T-helper 1 cell treated with Interleukin-12 subunit alpha and Interleukin-12 subunit beta and Interleukin-4 antibody, amounts not matched to agents 30 μg/mL and 1 μg/mL, for 36 hours (primary cell): ENCODE data around the gene BAHCC1.

Experiments
- H3K27ac Mint-ChIP-seq: one replicate; pipeline ENCODE4 v1.8.0; 2021; ENCODE audit warnings: mild to moderate bottlenecking, mixed read lengths
- H3K27me3 Mint-ChIP-seq: one replicate; pipeline ENCODE4 v1.8.0; 2021; ENCODE audit warnings: low read depth, mixed read lengths
- H3K36me3 Mint-ChIP-seq: one replicate; pipeline ENCODE4 v1.8.0; 2021; ENCODE audit warnings: low read depth, mixed read lengths
- H3K4me1 Mint-ChIP-seq: one replicate; pipeline ENCODE4 v1.8.0; 2021; ENCODE audit warnings: low read depth, mixed read lengths
- H3K4me3 Mint-ChIP-seq: one replicate; pipeline ENCODE4 v1.8.0; 2021; ENCODE audit warnings: mild to moderate bottlenecking, moderate library complexity, mixed read lengths
- H3K9me3 Mint-ChIP-seq: one replicate; pipeline ENCODE4 v1.8.0; 2021; ENCODE audit warnings: mixed read lengths

Gene BAHCC1

DNA sequence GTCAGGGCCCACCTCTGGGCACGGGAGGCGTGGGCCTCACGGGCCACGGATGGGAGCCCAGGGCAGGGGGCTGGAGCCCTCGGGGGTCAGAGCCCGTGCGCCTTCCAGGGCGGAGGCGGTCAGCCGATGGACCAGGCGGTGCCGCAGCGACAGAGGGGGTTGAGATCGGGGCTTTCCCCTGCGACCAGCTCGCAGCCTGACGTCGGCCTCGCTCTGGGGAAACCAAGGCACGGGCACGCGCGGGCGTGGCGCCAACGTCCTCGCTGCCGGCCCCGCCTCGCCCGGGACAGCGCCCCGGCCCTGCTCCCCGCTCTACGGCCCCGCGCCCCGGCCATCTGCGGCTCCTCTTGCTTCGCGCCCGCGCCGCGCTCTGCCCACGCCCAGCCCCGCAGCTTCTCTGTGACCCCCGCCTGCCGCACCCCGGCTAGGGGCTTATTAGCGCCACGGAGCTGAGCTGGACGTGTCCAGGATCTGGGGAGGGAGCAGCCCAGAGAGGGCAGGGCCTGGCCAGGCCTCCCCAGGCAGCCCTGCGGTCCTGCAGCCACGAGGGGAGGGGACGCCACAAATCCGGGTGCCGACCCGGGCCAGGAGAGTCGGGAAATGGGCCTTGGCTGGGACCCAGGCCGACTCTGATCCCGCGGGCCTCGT lies 103.8 kb downstream of the BAHCC1 start:
- H3K27ac Mint-ChIP-seq, result no peak overlapping the region
- H3K4me3 Mint-ChIP-seq, result no peak overlapping the region
- H3K27me3 Mint-ChIP-seq, result peaks cover 30% of the 10 kb centered on the region
- no peaks in the 10 kb centered on the region for H3K36me3 Mint-ChIP-seq
- no peaks in the 10 kb centered on the region for H3K4me1 Mint-ChIP-seq
- H3K9me3 Mint-ChIP-seq, result no peaks in the 10 kb centered on the region

GRCh38 chr17:81499601-81499970 lies 104.3 kb downstream of the BAHCC1 start:
- H3K4me3 Mint-ChIP-seq, result no peak overlapping the region
- no peaks in the 10 kb centered on the region for H3K36me3 Mint-ChIP-seq
- H3K27me3 Mint-ChIP-seq, result peaks cover 30% of the 10 kb centered on the region
- H3K27ac Mint-ChIP-seq, result no peak overlapping the region
- H3K4me1 Mint-ChIP-seq, result no peaks in the 10 kb centered on the region
- H3K9me3 Mint-ChIP-seq, result no peaks in the 10 kb centered on the region

GRCh38 chr17:81500047-81500446 lies 104.8 kb downstream of the BAHCC1 start:
- no peak overlapping the region for H3K4me3 Mint-ChIP-seq
- peaks cover 30% of the 10 kb centered on the region for H3K27me3 Mint-ChIP-seq
- no peaks in the 10 kb centered on the region for H3K9me3 Mint-ChIP-seq
- H3K4me1 Mint-ChIP-seq, result no peaks in the 10 kb centered on the region
- no peak overlapping the region for H3K27ac Mint-ChIP-seq
- no peaks in the 10 kb centered on the region for H3K36me3 Mint-ChIP-seq

GRCh38 chr17:81502471-81503017 lies 107.3 kb downstream of the BAHCC1 start:
- peaks cover 29% of the 10 kb centered on the region for H3K27me3 Mint-ChIP-seq
- H3K36me3 Mint-ChIP-seq, result peaks cover under 1% of the 10 kb centered on the region
- H3K27ac Mint-ChIP-seq, result no peak overlapping the region
- H3K4me1 Mint-ChIP-seq, result peaks cover 1% of the 10 kb centered on the region
- H3K4me3 Mint-ChIP-seq, result no peak overlapping the region
- H3K9me3 Mint-ChIP-seq, result no peaks in the 10 kb centered on the region

DNA sequence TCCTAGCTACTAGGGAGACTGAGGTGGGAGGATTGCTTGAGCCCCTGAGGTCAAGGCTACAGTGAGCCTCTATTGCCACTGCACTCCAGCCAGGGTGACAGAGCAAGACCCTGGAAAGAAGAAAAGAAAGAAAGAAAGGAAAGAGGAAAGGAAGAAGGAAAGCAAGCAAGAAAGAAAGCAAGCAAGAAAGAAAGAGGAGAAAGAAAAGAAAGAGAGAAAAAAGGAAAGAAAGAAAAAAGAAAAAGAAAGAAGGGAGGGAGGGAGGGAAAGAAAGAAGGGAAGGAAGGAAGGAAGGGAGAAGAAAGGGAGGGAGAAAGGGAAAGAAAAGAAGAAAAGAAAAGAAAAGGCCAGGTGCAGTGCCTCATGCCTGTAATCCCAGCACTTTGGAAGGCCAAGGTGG lies 108.4 kb downstream of the BAHCC1 start:
- Mint-ChIP-seq H3K4me3 (no peak overlapping the region), H3K9me3 (no peaks in the 10 kb centered on the region), H3K27ac (no peak overlapping the region), H3K36me3 (peaks cover 9% of the 10 kb centered on the region), H3K27me3 (peaks cover 29% of the 10 kb centered on the region), H3K4me1 (peaks cover 4% of the 10 kb centered on the region)

DNA sequence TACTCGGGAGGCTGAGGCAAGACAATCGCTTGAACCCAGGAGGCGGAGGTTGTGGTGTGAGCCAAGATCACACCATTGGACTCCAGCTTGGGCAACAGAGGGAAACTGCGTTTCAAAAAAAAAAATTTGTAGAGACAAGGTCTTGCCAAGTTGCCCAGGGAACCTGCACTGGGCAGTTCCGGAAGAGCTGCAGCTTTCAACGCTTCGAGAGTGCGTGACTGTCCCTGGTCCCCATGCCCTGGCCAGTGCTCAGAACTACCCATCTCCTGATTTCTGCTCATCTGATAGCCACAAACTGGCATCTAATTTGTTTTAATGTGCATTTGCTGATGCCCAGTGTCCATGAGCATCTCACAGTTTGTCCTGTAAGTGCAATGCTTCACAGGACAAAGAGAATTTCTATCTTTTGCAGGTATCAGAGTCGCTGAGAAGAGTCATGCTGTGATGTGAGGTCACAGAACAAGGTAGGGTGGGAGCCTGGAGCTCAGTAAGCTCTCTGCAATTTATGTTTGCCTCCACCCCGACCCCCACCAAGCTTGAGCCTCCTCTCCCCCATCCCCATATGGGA lies 113.5 kb downstream of the BAHCC1 start:
- H3K27ac Mint-ChIP-seq, result peak overlapping the region; percentile 86
- peaks cover 20% of the 10 kb centered on the region for H3K4me1 Mint-ChIP-seq
- H3K9me3 Mint-ChIP-seq, result no peaks in the 10 kb centered on the region
- H3K4me3 Mint-ChIP-seq, result peak overlapping the region; percentile 96
- peaks cover 12% of the 10 kb centered on the region for H3K27me3 Mint-ChIP-seq
- peaks cover 45% of the 10 kb centered on the region for H3K36me3 Mint-ChIP-seq

DNA sequence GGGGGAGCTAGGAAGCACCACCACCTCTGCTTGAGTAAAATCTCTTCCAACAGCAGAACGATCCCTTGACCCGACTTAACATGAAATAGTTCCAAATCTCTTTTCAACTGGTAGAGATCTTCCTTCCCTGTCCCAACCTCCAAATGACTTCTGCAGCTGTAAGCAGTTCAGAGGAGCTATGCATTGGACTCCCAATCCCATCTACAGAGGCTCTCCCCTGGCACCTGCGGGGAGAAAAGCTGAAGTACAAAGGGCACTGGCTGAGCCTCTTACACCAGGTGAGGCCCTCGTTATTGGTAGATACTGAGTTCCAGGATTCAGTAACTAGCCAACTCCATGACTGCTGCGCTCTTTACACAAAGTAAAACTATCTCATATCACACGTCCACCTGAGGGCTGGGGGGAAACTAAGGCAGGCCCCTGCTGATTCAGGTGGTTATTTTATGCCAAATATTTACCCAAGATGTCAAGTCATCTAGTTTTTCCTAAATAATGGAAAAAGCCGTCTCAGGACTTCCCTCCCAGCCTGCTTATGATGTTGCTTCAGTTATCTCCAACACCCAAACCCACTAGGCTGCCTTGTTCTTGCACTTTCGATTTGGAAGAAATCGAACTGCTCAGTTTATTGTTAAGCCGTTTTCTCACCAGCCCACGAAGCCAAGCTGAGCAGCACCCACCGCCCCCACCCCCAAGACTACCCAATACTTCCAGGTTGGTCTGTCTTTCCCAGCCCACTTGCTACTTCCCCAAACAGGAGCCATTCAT lies 114.1 kb downstream of the BAHCC1 start:
- Mint-ChIP-seq H3K36me3 (peaks cover 45% of the 10 kb centered on the region), H3K9me3 (no peaks in the 10 kb centered on the region), H3K27ac (peak overlapping the region; percentile 86), H3K4me1 (peaks cover 20% of the 10 kb centered on the region), H3K27me3 (peaks cover 7% of the 10 kb centered on the region), H3K4me3 (peak overlapping the region; percentile 96)

- Mint-ChIP-seq H3K27ac (peak overlapping the region; percentile 86), H3K36me3 (peaks cover 45% of the 10 kb centered on the region), H3K9me3 (no peaks in the 10 kb centered on the region), H3K27me3 (peaks cover 3% of the 10 kb centered on the region), H3K4me1 (peaks cover 20% of the 10 kb centered on the region), H3K4me3 (peak overlapping the region; percentile 96)
These were observed 114.9 kb downstream of the BAHCC1 start for GRCh38 chr17:81509972-81510784.

- Mint-ChIP-seq H3K36me3 (peaks cover 45% of the 10 kb centered on the region), H3K4me1 (peaks cover 20% of the 10 kb centered on the region), H3K9me3 (no peaks in the 10 kb centered on the region), H3K4me3 (peak overlapping the region; percentile 96), H3K27me3 (no peaks in the 10 kb centered on the region), H3K27ac (peak overlapping the region; percentile 86)
These were observed 115.7 kb downstream of the BAHCC1 start for GRCh38 chr17:81510785-81511553.

DNA sequence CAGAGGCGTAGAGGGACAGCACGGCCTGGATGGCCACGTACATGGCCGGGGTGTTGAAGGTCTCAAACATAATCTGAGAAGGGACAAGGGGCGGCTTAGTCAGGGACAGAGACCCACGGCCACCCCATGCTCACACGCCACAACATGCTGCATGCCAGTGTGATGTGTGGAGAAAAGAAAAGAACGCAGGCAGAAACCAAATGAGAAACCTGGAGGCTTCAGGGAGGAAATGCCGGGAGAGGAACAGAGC lies 116.2 kb downstream of the BAHCC1 start:
- H3K9me3 Mint-ChIP-seq, result no peaks in the 10 kb centered on the region
- H3K4me3 Mint-ChIP-seq, result peak overlapping the region; percentile 96
- H3K27ac Mint-ChIP-seq, result peak overlapping the region; percentile 86
- H3K27me3 Mint-ChIP-seq, result no peaks in the 10 kb centered on the region
- H3K36me3 Mint-ChIP-seq, result peaks cover 45% of the 10 kb centered on the region
- peaks cover 22% of the 10 kb centered on the region for H3K4me1 Mint-ChIP-seq

GRCh38 chr17:81511804-81512561 lies 116.7 kb downstream of the BAHCC1 start:
- peaks cover 25% of the 10 kb centered on the region for H3K4me1 Mint-ChIP-seq
- peaks cover 45% of the 10 kb centered on the region for H3K36me3 Mint-ChIP-seq
- H3K9me3 Mint-ChIP-seq, result no peaks in the 10 kb centered on the region
- peak overlapping the region; percentile 96 for H3K4me3 Mint-ChIP-seq
- H3K27ac Mint-ChIP-seq, result peak overlapping the region; percentile 86
- H3K27me3 Mint-ChIP-seq, result no peaks in the 10 kb centered on the region

GRCh38 chr17:81512562-81513371 lies 117.5 kb downstream of the BAHCC1 start, which contains the start of gene ACTG1:
Gene ACTG1, minus strand, starts transcription at chr17:81512799. Its CDS starts 445 bp downstream, at chr17:81512354.
- peaks cover 42% of the 10 kb centered on the region for H3K36me3 Mint-ChIP-seq
- no peaks in the 10 kb centered on the region for H3K9me3 Mint-ChIP-seq
- peak within 1 kb of the TSS; percentile 96 for H3K4me3 Mint-ChIP-seq
- H3K4me1 Mint-ChIP-seq, result peaks cover 22% of the 10 kb centered on the region
- H3K27me3 Mint-ChIP-seq, result no peaks in the 10 kb centered on the region
- H3K27ac Mint-ChIP-seq, result peak within 1 kb of the TSS; percentile 90

- Mint-ChIP-seq H3K4me3 (peak overlapping the region; percentile 86), H3K4me1 (peaks cover 24% of the 10 kb centered on the region), H3K36me3 (peaks cover 38% of the 10 kb centered on the region), H3K27ac (peak overlapping the region; percentile 90), H3K27me3 (no peaks in the 10 kb centered on the region), H3K9me3 (no peaks in the 10 kb centered on the region)
These were observed 118.1 kb downstream of the BAHCC1 start for GRCh38 chr17:81513372-81513752.
